ENCODE measurements around the gene RUNX3. TPM values are rescaled to one million over a fixed set of nuclear protein-coding genes. Genes with fewer than 3 reads are reported as not detected.

Gene RUNX3
- total RNA-seq, 4 donors from 2014 or later = 0.27 to 2.8 (median 0.77) TPM

DNA sequence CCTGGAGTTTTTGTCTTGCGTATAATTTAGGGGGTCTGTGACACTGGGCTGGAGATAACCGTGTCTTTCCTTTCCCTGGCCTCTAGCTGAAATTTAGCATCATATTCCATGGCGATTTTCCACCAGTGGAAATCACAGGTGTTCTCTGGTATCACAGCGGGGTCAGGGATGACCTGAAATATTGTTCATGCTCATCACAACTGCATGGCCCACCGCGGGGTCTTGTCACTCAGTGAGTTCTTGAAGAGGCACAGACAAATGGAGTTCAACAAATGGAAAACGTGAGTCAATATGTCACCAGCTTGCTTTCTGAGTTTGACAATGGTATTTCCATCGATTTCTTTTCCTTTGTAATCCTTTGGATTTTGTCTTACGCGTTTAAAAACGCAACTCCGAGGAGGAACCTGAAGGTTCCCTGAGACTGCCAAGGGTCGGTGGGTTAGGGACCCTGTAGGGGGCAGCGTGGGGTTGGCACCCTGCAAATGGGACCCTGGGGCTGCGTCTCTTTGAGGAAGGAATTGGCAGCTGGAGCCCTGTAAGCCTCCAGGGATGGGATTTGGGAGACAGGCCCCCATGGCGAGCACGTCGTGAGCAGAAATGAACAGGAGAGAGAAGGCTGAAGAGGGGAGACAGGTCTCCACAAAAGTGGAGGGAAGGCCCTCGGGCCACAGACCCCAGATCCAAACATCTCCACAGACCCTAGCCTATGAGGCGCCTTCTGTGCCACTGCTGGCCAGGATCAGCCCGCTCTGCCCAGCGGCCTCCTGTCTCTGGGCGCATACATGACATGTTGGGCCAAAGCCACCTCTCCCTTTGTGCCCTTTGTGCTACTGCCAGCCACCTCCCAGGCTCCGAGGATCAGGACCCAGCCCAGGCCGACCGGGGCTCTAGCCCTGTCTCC, 32.1 kb upstream of the RUNX3 start:
- TF ChIP-seq POLR2A (IDR thresholded peaks at IDR 0.05) = no peak
- TF ChIP-seq, protein P1, sequence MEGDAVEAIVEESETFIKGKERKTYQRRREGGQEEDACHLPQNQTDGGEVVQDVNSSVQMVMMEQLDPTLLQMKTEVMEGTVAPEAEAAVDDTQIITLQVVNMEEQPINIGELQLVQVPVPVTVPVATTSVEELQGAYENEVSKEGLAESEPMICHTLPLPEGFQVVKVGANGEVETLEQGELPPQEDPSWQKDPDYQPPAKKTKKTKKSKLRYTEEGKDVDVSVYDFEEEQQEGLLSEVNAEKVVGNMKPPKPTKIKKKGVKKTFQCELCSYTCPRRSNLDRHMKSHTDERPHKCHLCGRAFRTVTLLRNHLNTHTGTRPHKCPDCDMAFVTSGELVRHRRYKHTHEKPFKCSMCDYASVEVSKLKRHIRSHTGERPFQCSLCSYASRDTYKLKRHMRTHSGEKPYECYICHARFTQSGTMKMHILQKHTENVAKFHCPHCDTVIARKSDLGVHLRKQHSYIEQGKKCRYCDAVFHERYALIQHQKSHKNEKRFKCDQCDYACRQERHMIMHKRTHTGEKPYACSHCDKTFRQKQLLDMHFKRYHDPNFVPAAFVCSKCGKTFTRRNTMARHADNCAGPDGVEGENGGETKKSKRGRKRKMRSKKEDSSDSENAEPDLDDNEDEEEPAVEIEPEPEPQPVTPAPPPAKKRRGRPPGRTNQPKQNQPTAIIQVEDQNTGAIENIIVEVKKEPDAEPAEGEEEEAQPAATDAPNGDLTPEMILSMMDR (IDR thresholded peaks at IDR 0.05) = no peak
- 84 to 85% methylated on average over 26 of the region's 26 CpGs for WGBS, 2 donors
- no peak overlapping the region for H3K4me3 ChIP-seq (replicated peaks in 1 of 3)
- no peaks in the 10 kb centered on the region for H3K36me3 ChIP-seq
- intact Hi-C loops (cut with DNase I) = no loop called here
- H3K9me3 ChIP-seq = no peaks in the 10 kb centered on the region
- H3K4me1 ChIP-seq = no peaks in the 10 kb centered on the region
- no peak overlapping the region for H3K27ac ChIP-seq
- no peaks in the 10 kb centered on the region for H3K27me3 ChIP-seq
- DNase-seq = no peak

- intact Hi-C loops (cut with DNase I) = no loop called here
- Histone ChIP-seq H3K4me3 (replicated peaks in 1 of 3) (no peak overlapping the region), H3K27me3 (no peaks in the 10 kb centered on the region), H3K9me3 (no peaks in the 10 kb centered on the region), H3K36me3 (no peaks in the 10 kb centered on the region), H3K27ac (no peak overlapping the region), H3K4me1 (no peaks in the 10 kb centered on the region)
- 85 to 90% methylated on average over 5 to 7 of the region's 7 CpGs for WGBS, 2 donors
- DNase-seq = no peak
- no peak for TF ChIP-seq POLR2A (IDR thresholded peaks at IDR 0.05)
These were observed 31.3 kb upstream of the RUNX3 start for GRCh38 chr1:24961334-24961733.

- no peak for TF ChIP-seq POLR2A (IDR thresholded peaks at IDR 0.05)
- TF ChIP-seq, protein P1 (IDR thresholded peaks at IDR 0.05) = no peak
- H3K4me1 ChIP-seq = no peaks in the 10 kb centered on the region
- no peak overlapping the region for H3K27ac ChIP-seq
- H3K36me3 ChIP-seq = no peaks in the 10 kb centered on the region
- H3K4me3 ChIP-seq (replicated peaks in 1 of 3) = no peak overlapping the region
- no peaks in the 10 kb centered on the region for H3K9me3 ChIP-seq
- 81 to 88% methylated on average over 7 to 11 of the region's 11 CpGs for WGBS, 2 donors
- no peaks in the 10 kb centered on the region for H3K27me3 ChIP-seq
- intact Hi-C loops (cut with DNase I) = no loop called here
- no peak for DNase-seq
These were observed 30.2 kb upstream of the RUNX3 start for GRCh38 chr1:24960071-24960801.

GRCh38 chr1:24959623-24959975, 29.5 kb upstream of the RUNX3 start:
- no peak overlapping the region for H3K4me3 ChIP-seq (replicated peaks in 1 of 3)
- H3K4me1 ChIP-seq = no peaks in the 10 kb centered on the region
- intact Hi-C loops (cut with DNase I) = no loop called here
- no peaks in the 10 kb centered on the region for H3K27me3 ChIP-seq
- 79 to 83% methylated on average over 8 of the region's 8 CpGs for WGBS, 2 donors
- H3K27ac ChIP-seq = no peak overlapping the region
- DNase-seq = no peak
- no peak for TF ChIP-seq POLR2A (IDR thresholded peaks at IDR 0.05)
- TF ChIP-seq, protein P1 (IDR thresholded peaks at IDR 0.05) = no peak
- H3K9me3 ChIP-seq = no peaks in the 10 kb centered on the region
- no peaks in the 10 kb centered on the region for H3K36me3 ChIP-seq

DNA sequence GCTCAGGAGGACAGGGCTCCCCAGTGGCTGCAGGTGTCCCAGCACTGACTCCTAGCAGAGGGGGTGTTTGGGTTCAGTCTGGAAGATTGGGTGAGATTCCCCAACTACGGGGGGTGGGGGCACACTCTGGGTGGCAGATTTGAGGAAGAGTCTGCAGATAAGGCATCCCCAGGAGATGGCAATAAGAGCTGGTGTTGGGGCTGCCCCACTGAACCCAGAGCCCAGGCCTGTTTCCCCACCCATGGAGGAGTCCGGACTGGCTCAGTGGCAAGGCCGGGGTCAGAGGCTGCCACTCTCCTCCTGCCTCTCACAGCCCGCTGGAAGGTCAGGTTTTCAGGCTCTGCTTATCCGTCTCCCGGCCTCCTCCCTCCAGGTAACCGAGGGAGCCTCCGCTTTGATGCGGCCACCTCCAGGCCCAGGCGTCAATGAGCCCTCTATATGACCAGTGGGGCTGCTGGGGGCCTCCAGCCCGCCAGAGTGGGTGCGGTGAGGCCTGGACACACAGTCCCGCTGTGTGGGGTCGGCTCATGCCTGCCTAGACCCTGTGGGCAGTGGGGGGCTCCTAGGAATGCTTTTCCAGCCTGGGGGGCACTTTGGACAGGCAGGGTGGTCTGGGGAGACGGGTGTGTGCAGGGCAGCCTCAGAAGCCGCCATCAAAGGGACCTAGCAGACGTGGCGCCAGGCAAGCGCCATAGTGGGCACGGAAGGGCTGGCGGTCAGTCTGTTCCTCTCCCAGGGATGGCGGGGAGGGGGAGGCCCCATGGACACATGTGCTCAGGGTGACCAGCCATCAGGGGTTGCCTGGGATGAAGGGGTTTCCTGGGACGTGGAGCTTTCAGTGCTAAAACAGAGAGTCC, 28.9 kb upstream of the RUNX3 start:
- no peaks in the 10 kb centered on the region for H3K36me3 ChIP-seq
- DNase-seq = no peak
- TF ChIP-seq, protein P1 (IDR thresholded peaks at IDR 0.05) = no peak
- TF ChIP-seq POLR2A (IDR thresholded peaks at IDR 0.05) = no peak
- WGBS, 2 donors = 95 to 97% methylated on average over 14 to 17 of the region's 23 CpGs
- H3K4me1 ChIP-seq = no peaks in the 10 kb centered on the region
- no peak overlapping the region for H3K4me3 ChIP-seq (replicated peaks in 1 of 3)
- H3K9me3 ChIP-seq = no peaks in the 10 kb centered on the region
- H3K27me3 ChIP-seq = no peaks in the 10 kb centered on the region
- intact Hi-C loops (cut with DNase I) = no loop called here
- H3K27ac ChIP-seq = no peak overlapping the region

Data from thyroid gland (tissue), 4 donors.